HCT116 (cell line): ENCODE results near the gene ARAP1. TPM values are rescaled to one million over a fixed set of nuclear protein-coding genes. Genes with fewer than 3 reads are reported as not detected.

Experiments
- ATAC-seq: fragments of 200-7000 bp; cut with Tn5 transposase; 2 replicates; pipeline ENCODE4 v1.9.1; 2020; ENCODE audit warnings: mild to moderate bottlenecking, moderate library complexity
- BruUV-seq: library from RNA; stranded (reverse); fragments of 400-500 nt; replicated peaks from 2 replicates; lab custom pipeline; 2021; lab: Mats Ljungman, UMichigan
- CTCF ChIA-PET: fragments of 300-600 bp; sonication (Branson Sonifier 250); formaldehyde crosslinking; loops from one replicate; lab custom pipeline; 2021; ENCODE audit warnings: antibody characterized with exemption; lab: Charles Lee
- POLR2A ChIA-PET: fragments of 300-600, 350-600 bp; sonication (Branson Sonifier 250); formaldehyde crosslinking; loops from one replicate; lab custom pipeline; 2021; ENCODE audit warnings: antibody characterized with exemption; lab: Charles Lee
- RAD21 ChIA-PET, 2 experiments: fragments of 300-600 bp; sonication (Branson Sonifier 250); formaldehyde crosslinking; loops; one replicate each; lab custom pipeline; 2023; ENCODE audit warnings: low total read pairs in 2 of 2; ENCODE audit not compliant: uncharacterized antibody in 2 of 2, unreplicated experiment in 2 of 2, low non-redundant PET in 1 of 2; lab: Charles Lee
- DNase-seq: peaks from one replicate; pipeline ENCODE4 v3.0.0-alpha.2; 2010; ENCODE audit warnings: low read depth, low spot score
- H2AFZ ChIP-seq: fragments of 200-600 bp; shearing (Covaris generic), sonication (generic); 2 replicates; pipeline ENCODE4 v1.6.1; 2017; ENCODE audit warnings: low read depth, mixed run types, mixed read lengths, antibody characterized with exemption, low read length; ENCODE audit not compliant: poor library complexity, severe bottlenecking
- H3K27ac ChIP-seq: 2 replicates; pipeline ENCODE4 v1.5.1; 2012; ENCODE audit warnings: low read depth, low read length
- H3K27me3 ChIP-seq: fragments of 200-600 bp; sonication (generic); 2 replicates; pipeline ENCODE4 v1.6.1; 2016; ENCODE audit warnings: mixed run types, low read length, mixed read lengths; ENCODE audit not compliant: insufficient read depth
- H3K36me3 ChIP-seq, 2 experiments: fragments of 200-500 bp in 1 of 2; fragments of 200-600 bp in 1 of 2; sonication (Bioruptor generic) in 1 of 2; sonication (generic) in 1 of 2; 2 replicates each; pipeline versions ENCODE4 v1.5.1 to v1.6.1; 2014 to 2016; ENCODE audit warnings: low read length in 2 of 2, inconsistent platforms in 1 of 2, mixed read lengths in 1 of 2, mixed run types in 1 of 2; ENCODE audit not compliant: insufficient read depth in 2 of 2, control insufficient read depth in 1 of 2
- H3K4me1 ChIP-seq, 2 experiments: fragments of 200-600 bp in 1 of 2; sonication (generic) in 1 of 2; 2 replicates each; pipeline versions ENCODE4 v1.5.1 to v1.6.1; 2012 to 2017; ENCODE audit warnings: low read length in 2 of 2, inconsistent platforms in 1 of 2, mild to moderate bottlenecking in 1 of 2, mixed read lengths in 1 of 2, mixed run types in 1 of 2, moderate library complexity in 1 of 2; ENCODE audit not compliant: insufficient read depth in 2 of 2, control insufficient read depth in 1 of 2
- H3K4me2 ChIP-seq: fragments of 200-600 bp; sonication (generic); 2 replicates; pipeline ENCODE4 v1.6.1; 2017; ENCODE audit warnings: mixed run types, low read length, mixed read lengths
- H3K4me3 ChIP-seq, 2 experiments: fragments of 200-600 bp in 1 of 2; sonication (generic) in 1 of 2; replicated peaks in 1 of 2; 2 replicates each; pipeline ENCODE4 v1.5.1; 2011 to 2016; ENCODE audit warnings: low read length in 2 of 2, control low read depth in 1 of 2, low read depth in 1 of 2, mild to moderate bottlenecking in 1 of 2, mixed read lengths in 1 of 2, mixed run types in 1 of 2
- H3K79me2 ChIP-seq: fragments of 200-600 bp; sonication (generic); 2 replicates; pipeline ENCODE4 v1.6.1; 2017; ENCODE audit warnings: mild to moderate bottlenecking, mixed run types, low read length, moderate library complexity, mixed read lengths; ENCODE audit not compliant: insufficient read depth
- H3K9ac ChIP-seq: fragments of 200-600 bp; sonication (generic); 2 replicates; pipeline ENCODE4 v1.6.1; 2016; ENCODE audit warnings: low read length, mixed read lengths
- H3K9me2 ChIP-seq: fragments of 200-600 bp; sonication (generic), shearing (Covaris generic); 2 replicates; pipeline ENCODE4 v1.6.1; 2017; ENCODE audit warnings: mixed run types, mild to moderate bottlenecking, moderate library complexity; ENCODE audit not compliant: insufficient read depth
- H3K9me3 ChIP-seq, 2 experiments: fragments of 200-500 bp in 1 of 2; fragments of 200-600 bp in 1 of 2; sonication (Bioruptor generic) in 1 of 2; sonication (generic) in 1 of 2; 2 replicates each; pipeline ENCODE4 v1.6.1; 2014 to 2017; ENCODE audit warnings: low read length in 2 of 2, mixed read lengths in 2 of 2, inconsistent platforms in 1 of 2, low read depth in 1 of 2, mild to moderate bottlenecking in 1 of 2, mixed run types in 1 of 2, moderate library complexity in 1 of 2; ENCODE audit not compliant: control insufficient read depth in 1 of 2, insufficient read depth in 1 of 2
- H4K20me1 ChIP-seq: fragments of 200-600 bp; sonication (generic), shearing (Covaris generic); 2 replicates; pipeline ENCODE4 v1.6.1; 2017; ENCODE audit warnings: mixed run types, mild to moderate bottlenecking, moderate library complexity; ENCODE audit not compliant: insufficient read depth
- EGR1 ChIP-seq: IDR thresholded peaks from 2 replicates; pipeline ENCODE4 v1.6.1; 2012; ENCODE audit warnings: low read depth
- EZH2 ChIP-seq: fragments of 200-600 bp; sonication (generic); IDR thresholded peaks from 2 replicates; pipeline ENCODE4 v1.6.1; 2017; ENCODE audit warnings: antibody characterized with exemption, mixed run types
- EZH2phosphoT487 ChIP-seq: fragments of 200-600 bp; IDR thresholded peaks from 2 replicates; pipeline ENCODE4 v1.6.1; 2018; ENCODE audit warnings: antibody characterized with exemption, borderline replicate concordance
- JUND ChIP-seq: IDR thresholded peaks from 2 replicates; pipeline ENCODE4 v1.6.1; 2012
- POLR2A ChIP-seq: IDR thresholded peaks from 2 replicates; pipeline ENCODE4 v1.7.0; 2011; ENCODE audit warnings: borderline replicate concordance; ENCODE audit not compliant: insufficient read depth, insufficient read length; ENCODE audit errors: extremely low read depth
- POLR2AphosphoS5 ChIP-seq: IDR thresholded peaks from 2 replicates; pipeline ENCODE4 v1.6.1; 2011; ENCODE audit warnings: mild to moderate bottlenecking, low read depth, low read length, moderate library complexity
- RAD21 ChIP-seq: IDR thresholded peaks from 2 replicates; pipeline ENCODE4 v1.6.1; 2012; ENCODE audit warnings: low read depth, mild to moderate bottlenecking
- SIN3A ChIP-seq: IDR thresholded peaks from 2 replicates; pipeline ENCODE4 v1.6.1; 2012; ENCODE audit warnings: low read depth
- SP1 ChIP-seq: IDR thresholded peaks from 2 replicates; pipeline ENCODE4 v1.6.1; 2012; ENCODE audit warnings: low read depth
- SRF ChIP-seq: IDR thresholded peaks from 2 replicates; pipeline ENCODE4 v1.6.1; 2012; ENCODE audit warnings: low read depth
- TCF7L2 ChIP-seq: IDR thresholded peaks from 2 replicates; pipeline ENCODE4 v1.7.0; 2011; ENCODE audit warnings: borderline replicate concordance, inconsistent platforms; ENCODE audit not compliant: insufficient read depth, insufficient read length; ENCODE audit errors: extremely low read depth
- YY1 ChIP-seq: IDR thresholded peaks from 2 replicates; pipeline ENCODE4 v1.6.1; 2011; ENCODE audit warnings: low read length, low read depth, moderate library complexity, mild to moderate bottlenecking; ENCODE audit not compliant: insufficient replicate concordance; ENCODE audit errors: extremely low read depth
- ZBTB33 ChIP-seq: IDR thresholded peaks from 2 replicates; pipeline ENCODE4 v1.6.1; 2011; ENCODE audit warnings: mild to moderate bottlenecking, low read length, moderate library complexity; ENCODE audit not compliant: insufficient replicate concordance; ENCODE audit errors: extremely low read depth
- ZFX ChIP-seq: fragments of 450-650 bp; IDR thresholded peaks from 2 replicates; pipeline ENCODE4 v1.6.1; 2017
- intact Hi-C: fragments of 100-400 bp; cut with micrococcal nuclease; formaldehyde crosslinking; loops from 2 replicates; pipeline ENCODE4 v1.10.0; 2022
- total RNA-seq: library from RNA; stranded (reverse); gene quantifications from one replicate; pipeline ENCODE4 v1.2.1, GENCODE V29; 2021; ENCODE audit not compliant: unreplicated experiment
- TF ChIP-seq, protein P1 (sequence below), 3 experiments: fragments of 200-600 bp in 1 of 3; sonication (generic) in 1 of 3; IDR thresholded peaks in 2 of 3; conservative IDR thresholded peaks in 1 of 3; 2 replicates each; pipeline ENCODE4 v1.5.1; 2012 to 2017; ENCODE audit warnings: low read depth in 2 of 3, low read length in 2 of 3, antibody characterized with exemption in 1 of 3, borderline replicate concordance in 1 of 3, control low read depth in 1 of 3, mild to moderate bottlenecking in 1 of 3, mixed read lengths in 1 of 3, mixed run types in 1 of 3, moderate library complexity in 1 of 3; ENCODE audit not compliant: insufficient read depth in 1 of 3

Gene ARAP1
- total RNA-seq, 1 experiment from 2014 or later, result 57.4 TPM

DNA sequence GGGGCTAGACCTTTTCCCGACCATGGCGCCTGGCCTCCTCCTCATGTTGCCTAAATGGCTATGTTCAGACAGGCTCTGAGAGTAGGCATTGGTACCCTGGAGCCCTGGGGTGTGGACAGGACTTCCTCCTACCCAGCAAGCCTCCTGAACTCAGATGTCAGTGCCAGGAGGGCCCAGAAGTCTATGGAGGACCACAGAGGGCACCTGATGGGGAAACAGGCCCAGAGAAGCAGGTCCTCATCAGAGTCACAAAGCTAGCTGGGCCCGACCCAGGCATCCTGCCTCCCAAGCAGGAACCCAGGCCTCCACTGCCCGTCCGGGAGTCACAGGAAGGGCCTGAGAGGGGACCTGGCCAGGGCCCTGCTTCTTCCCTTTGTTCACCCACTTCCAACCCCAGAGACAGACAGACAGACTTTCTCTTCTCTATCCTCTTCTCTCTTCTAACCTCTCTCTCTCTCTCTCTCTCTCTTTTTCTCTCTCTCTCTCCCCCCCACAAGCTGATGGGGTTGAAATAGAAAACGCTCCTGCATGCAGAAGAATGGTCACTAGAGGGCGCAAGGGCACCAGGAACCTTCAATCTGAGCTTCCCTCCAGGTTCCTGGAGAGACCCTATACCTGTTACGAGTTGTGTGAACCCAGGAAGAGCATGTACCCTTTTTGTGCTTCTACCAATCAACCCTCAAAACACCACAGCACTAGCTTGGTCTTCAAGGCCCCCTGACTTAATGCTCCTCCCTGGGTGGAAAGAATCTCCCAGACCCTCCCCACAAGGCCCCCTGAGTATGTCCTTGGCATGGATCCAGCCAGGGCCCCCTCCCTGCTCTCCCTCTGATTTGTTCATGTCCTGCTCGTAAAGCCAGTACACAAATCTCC is 27.1 kb downstream of the ARAP1 start:
- intact Hi-C loops, result loop anchor here (1.0 kb wide), 3 partner anchors 69 to 453 kb away; partner anchors contain the start of genes ATG16L2 and STARD10
- Histone ChIP-seq H3K9me3 (no peaks in the 10 kb centered on the region), H3K27ac (no peak overlapping the region), H3K9ac (no peak overlapping the region), H3K4me2 (no peak overlapping the region), H2AFZ (no peak overlapping the region), H4K20me1 (no peaks in the 10 kb centered on the region), H3K9me2 (no peaks in the 10 kb centered on the region), H3K4me1 (peaks cover 8 to 21% of the 10 kb centered on the region in 2 experiments), H3K36me3 (no peaks in the 10 kb centered on the region), H3K27me3 (no peaks in the 10 kb centered on the region), H3K4me3 (no peak overlapping the region)
- CTCF ChIA-PET, result interaction anchor here (0.6 to 3.7 kb wide), 19 partner anchors 8 to 564 kb away, joined by 3 to 27 read pairs (median 4); partner anchors contain the start of genes ATG16L2, FCHSD2 and STARD10
- peak; percentile 40 for ATAC-seq
- RAD21 ChIA-PET, result interaction anchor here (0.5 to 1.7 kb wide), 10 partner anchors 14 to 453 kb away, joined by 3 to 10 read pairs (median 5); partner anchors contain the start of gene STARD10 (in 1 of the 2)
- DNase-seq, result peak; percentile 71
- POLR2A ChIA-PET, result no interaction called here
- no peak for TF ChIP-seq JUND
- TF ChIP-seq, protein P1, sequence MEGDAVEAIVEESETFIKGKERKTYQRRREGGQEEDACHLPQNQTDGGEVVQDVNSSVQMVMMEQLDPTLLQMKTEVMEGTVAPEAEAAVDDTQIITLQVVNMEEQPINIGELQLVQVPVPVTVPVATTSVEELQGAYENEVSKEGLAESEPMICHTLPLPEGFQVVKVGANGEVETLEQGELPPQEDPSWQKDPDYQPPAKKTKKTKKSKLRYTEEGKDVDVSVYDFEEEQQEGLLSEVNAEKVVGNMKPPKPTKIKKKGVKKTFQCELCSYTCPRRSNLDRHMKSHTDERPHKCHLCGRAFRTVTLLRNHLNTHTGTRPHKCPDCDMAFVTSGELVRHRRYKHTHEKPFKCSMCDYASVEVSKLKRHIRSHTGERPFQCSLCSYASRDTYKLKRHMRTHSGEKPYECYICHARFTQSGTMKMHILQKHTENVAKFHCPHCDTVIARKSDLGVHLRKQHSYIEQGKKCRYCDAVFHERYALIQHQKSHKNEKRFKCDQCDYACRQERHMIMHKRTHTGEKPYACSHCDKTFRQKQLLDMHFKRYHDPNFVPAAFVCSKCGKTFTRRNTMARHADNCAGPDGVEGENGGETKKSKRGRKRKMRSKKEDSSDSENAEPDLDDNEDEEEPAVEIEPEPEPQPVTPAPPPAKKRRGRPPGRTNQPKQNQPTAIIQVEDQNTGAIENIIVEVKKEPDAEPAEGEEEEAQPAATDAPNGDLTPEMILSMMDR (IDR thresholded peaks at IDR 0.05 in 2 of 3, conservative IDR thresholded peaks at IDR 0.05 in 1 of 3; ENCODE audit: borderline replicate concordance in 1 of 3, insufficient read depth in 1 of 3, low read depth in 2 of 3, low read length in 2 of 3), result peak; percentile 87 to 96 (median 95)
- TF ChIP-seq TCF7L2, result no peak
- TF ChIP-seq ZFX, result no peak
- no peak for TF ChIP-seq SIN3A
- no peak for TF ChIP-seq ZBTB33
- no peak for TF ChIP-seq EZH2phosphoT487
- TF ChIP-seq SRF, result no peak
- TF ChIP-seq POLR2AphosphoS5, result no peak
- TF ChIP-seq YY1, result no peak
- TF ChIP-seq RAD21, result peak; percentile 95
- TF ChIP-seq POLR2A, result no peak
- no peak for TF ChIP-seq SP1
- no peak for TF ChIP-seq EGR1
- TF ChIP-seq EZH2, result no peak
- TF ChIP-seq, all 23 proteins: peak for 2
- BruUV-seq, result no TSS peak
- H3K79me2 ChIP-seq, result peaks cover 19% of the 10 kb centered on the region
